GM13976 (cell line): ENCODE measurements around the gene ADAMTSL5.

ENCODE experiments used
- DNase-seq: peaks from one replicate; pipeline ENCODE4 v3.0.0; 2012; ENCODE audit warnings: low spot score
- in situ Hi-C: fragments of 300-500 bp; cut with MboI; formaldehyde crosslinking; loops from one replicate; pipeline ENCODE4 v1.12.0; 2022; ENCODE audit warnings: low sequenced_read_pairs, mixed read lengths, inconsistent platforms; ENCODE audit not compliant: unreplicated experiment
- TF ChIP-seq, protein P1 (sequence below): IDR thresholded peaks from 2 replicates; pipeline ENCODE4 v1.5.1; 2012; ENCODE audit warnings: borderline replicate concordance, mild to moderate bottlenecking; ENCODE audit not compliant: insufficient read depth; ENCODE audit errors: extremely low read depth, missing control alignments, control extremely low read depth

Gene ADAMTSL5

GRCh38 chr19:1489463-1490310 is 23.1 kb downstream of the ADAMTSL5 start:
- in situ Hi-C loops, result no loop called here
- TF ChIP-seq, protein P1, sequence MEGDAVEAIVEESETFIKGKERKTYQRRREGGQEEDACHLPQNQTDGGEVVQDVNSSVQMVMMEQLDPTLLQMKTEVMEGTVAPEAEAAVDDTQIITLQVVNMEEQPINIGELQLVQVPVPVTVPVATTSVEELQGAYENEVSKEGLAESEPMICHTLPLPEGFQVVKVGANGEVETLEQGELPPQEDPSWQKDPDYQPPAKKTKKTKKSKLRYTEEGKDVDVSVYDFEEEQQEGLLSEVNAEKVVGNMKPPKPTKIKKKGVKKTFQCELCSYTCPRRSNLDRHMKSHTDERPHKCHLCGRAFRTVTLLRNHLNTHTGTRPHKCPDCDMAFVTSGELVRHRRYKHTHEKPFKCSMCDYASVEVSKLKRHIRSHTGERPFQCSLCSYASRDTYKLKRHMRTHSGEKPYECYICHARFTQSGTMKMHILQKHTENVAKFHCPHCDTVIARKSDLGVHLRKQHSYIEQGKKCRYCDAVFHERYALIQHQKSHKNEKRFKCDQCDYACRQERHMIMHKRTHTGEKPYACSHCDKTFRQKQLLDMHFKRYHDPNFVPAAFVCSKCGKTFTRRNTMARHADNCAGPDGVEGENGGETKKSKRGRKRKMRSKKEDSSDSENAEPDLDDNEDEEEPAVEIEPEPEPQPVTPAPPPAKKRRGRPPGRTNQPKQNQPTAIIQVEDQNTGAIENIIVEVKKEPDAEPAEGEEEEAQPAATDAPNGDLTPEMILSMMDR, result no peak
- DNase-seq, result no peak

GRCh38 chr19:1488282-1488601 is 24.6 kb downstream of the ADAMTSL5 start:
- in situ Hi-C loops, result no loop called here
- TF ChIP-seq, protein P1, result no peak
- no peak for DNase-seq

- no peak for DNase-seq
- TF ChIP-seq, protein P1, result no peak
- in situ Hi-C loops, result no loop called here
Observed at GRCh38 chr19:1487576-1488281, 25.1 kb downstream of the ADAMTSL5 start.

DNA sequence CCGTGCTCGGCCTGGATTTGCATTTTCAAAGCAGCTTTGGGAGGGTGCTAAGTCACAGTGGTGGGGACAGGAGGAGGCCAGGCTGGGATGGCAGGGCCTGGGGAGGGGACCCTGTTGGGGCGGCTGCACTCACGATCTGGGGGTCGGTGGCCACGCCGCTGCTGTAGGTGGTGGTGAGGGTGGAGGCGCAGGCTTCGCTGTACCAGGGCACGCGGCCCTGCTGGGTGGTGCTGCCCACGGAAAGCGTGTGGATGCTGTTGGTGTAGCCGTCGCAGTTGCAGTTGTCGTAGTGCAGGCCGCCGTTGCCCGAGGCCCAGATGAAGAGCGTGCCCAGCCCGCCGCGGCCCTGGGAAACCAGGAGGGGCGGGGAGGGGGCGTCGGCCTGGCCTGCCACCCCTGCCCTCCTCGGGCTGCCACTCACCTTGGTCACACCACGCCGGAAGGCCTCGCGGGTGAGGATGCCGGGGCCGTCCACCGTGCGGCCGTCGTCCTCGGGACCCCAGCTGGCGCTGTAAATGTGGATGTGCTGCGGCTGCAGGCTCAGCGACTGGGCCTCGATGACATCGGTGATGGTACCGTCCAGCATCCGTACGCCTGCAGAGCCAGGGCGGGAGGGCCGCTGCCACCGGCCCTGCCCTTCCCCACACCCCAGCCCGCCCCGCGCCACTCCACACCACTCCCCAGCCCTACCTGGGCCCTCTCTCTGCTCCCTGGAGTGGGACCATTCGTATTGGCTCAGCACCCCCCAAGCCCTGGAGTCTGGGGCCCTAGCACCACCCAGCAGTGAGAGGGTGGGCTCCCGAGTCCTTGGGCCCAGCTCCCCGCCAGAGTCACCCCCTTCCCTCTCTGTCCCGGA is 25.9 kb downstream of the ADAMTSL5 start:
- in situ Hi-C loops, result no loop called here
- no peak for DNase-seq
- TF ChIP-seq, protein P1, result no peak

DNA sequence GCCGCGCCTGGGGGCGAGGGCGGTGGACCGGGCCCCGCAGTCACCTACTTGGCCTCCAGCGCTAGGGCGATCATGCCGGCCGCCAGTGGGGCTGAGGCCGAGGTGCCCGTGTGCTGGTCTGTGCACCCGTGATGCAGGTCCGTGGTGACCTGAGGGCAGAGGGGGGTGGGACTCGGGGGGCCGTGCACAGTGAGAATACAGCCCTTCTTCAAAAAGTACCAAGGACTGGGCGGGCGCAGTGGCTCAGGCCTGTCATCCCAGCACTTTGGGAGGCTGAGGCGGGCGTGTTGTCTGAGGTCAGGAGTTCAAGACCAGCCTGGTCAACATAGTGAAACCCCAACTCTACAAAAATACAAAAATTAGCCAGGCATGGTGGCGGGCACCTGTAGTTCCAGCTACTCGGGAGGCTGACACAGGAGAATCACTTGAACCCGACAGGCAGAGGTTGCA is 28.8 kb downstream of the ADAMTSL5 start:
- in situ Hi-C loops, result no loop called here
- DNase-seq, result no peak
- TF ChIP-seq, protein P1, result no peak
